ENCODE data around the gene TBC1D22A. TPM values are rescaled to one million over a fixed set of nuclear protein-coding genes. Genes with fewer than 3 reads are reported as not detected.

The TBC1D22A gene
- total and polyA plus RNA-seq, 10 of the 15 experiments (the other 5 are each of a cell fraction or from before 2014, with no cell fraction given): 0.63 to 44.7 (median 27.4) TPM

DNA sequence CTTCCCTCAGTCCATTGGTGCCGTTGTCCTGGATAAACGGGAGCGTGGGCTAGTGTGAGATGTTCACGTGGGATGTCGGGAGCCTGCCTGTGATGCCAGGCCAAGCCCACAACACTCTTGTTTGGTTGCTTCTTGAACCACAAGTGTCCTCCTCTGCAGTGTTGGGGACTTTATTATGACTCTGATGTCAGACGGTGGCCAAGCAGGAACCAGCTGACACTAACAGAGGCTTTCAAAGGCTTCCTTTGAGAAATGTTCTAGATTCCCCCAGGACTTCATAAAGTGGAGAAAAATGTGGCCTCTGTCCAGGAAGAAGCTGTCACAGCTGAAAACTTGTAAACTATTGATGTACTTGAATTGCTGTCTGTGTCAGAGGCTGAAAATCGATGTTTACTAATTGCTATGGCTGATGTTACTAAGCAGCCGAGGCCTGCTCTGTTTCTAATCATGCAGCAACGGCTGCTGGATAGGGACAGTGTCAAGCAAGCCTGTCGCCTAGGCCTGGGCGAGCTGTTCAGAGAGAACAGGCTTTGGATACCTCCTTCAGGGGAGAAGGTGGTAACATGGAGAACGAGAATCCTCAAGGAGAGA is 131.7 kb downstream of the TBC1D22A start:
- CTCF ChIA-PET: no interaction called here
- Histone ChIP-seq H3K4me3 (no peak overlapping the region), H3K4me2 (ENCODE audit: control insufficient read depth, insufficient read depth) (no peak overlapping the region), H3K79me2 (ENCODE audit: control insufficient read depth, insufficient read depth, low read length) (no peaks in the 10 kb centered on the region), H4K20me1 (ENCODE audit: control insufficient read depth, insufficient read depth) (no peaks in the 10 kb centered on the region), H3K36me3 (ENCODE audit: control insufficient read depth in 2 of 2, insufficient read depth in 2 of 2, low read length in 1 of 2) (peaks cover 35 to 53% of the 10 kb centered on the region in 2 experiments), H3K9ac (ENCODE audit: control insufficient read depth, insufficient read depth, low read length) (no peak overlapping the region), H3K4me1 (ENCODE audit: control insufficient read depth, insufficient read depth, low read length) (no peaks in the 10 kb centered on the region), H3K27me3 (replicated peaks in 1 of 2; ENCODE audit: control insufficient read depth in 2 of 2, insufficient read depth in 2 of 2, low read length in 1 of 2) (no peaks in the 10 kb centered on the region), H2AFZ (ENCODE audit: control insufficient read depth, low read depth, low read length) (no peak overlapping the region), H3K9me3 (replicated peaks; ENCODE audit: control insufficient read depth, insufficient read depth, low read length) (no peaks in the 10 kb centered on the region), H3K27ac (ENCODE audit: control insufficient read depth, insufficient read depth) (no peak overlapping the region)
- FAIRE-seq: no peak
- POLR2A ChIA-PET: no interaction called here
- no peak for ATAC-seq
- BruUV-seq (replicated peaks): no TSS peak
- in situ Hi-C loops (cut with MboI): no loop called here
- no peak for DNase-seq (ENCODE audit: low read depth, low spot score)
- RAD21 ChIA-PET (ENCODE audit: unreplicated experiment): no interaction called here
- WGBS (ENCODE audit: insufficient coverage, insufficient replicate concordance, low lambda C conversion rate, missing lambda C conversion rate): 81% methylated on average over 12 of the region's 12 CpGs
- SMC1A ChIA-PET (ENCODE audit: uncharacterized antibody, unreplicated experiment): no interaction called here
- intact Hi-C loops (cut with micrococcal nuclease; ENCODE audit: unreplicated experiment): no loop called here
- no peak for TF ChIP-seq MEF2A (IDR thresholded peaks at IDR 0.05; ENCODE audit: insufficient read depth, low read depth, low read length)
- TF ChIP-seq ATF7 (IDR thresholded peaks at IDR 0.05; ENCODE audit: low read depth): no peak
- TF ChIP-seq NRF1 (conservative IDR thresholded peaks at IDR 0.05; ENCODE audit: low read depth, low read length): no peak
- TF ChIP-seq MXI1 (IDR thresholded peaks at IDR 0.05; ENCODE audit: low read depth, low read length): no peak
- TF ChIP-seq NFXL1 (IDR thresholded peaks at IDR 0.05; ENCODE audit: borderline replicate concordance): no peak
- no peak for TF ChIP-seq PBX3 (IDR thresholded peaks at IDR 0.05; ENCODE audit: insufficient replicate concordance, low read depth, low read length)
- no peak for TF ChIP-seq EP300 (IDR thresholded peaks at IDR 0.05; ENCODE audit: borderline replicate concordance in 1 of 2, control insufficient read depth in 1 of 2, low read depth in 2 of 2, low read length in 2 of 2)
- no peak for TF ChIP-seq BHLHE40 (IDR thresholded peaks at IDR 0.05; ENCODE audit: borderline replicate concordance in 1 of 2, low read depth in 2 of 2, low read length in 1 of 2)
- TF ChIP-seq POLR2AphosphoS5 (IDR thresholded peaks at IDR 0.05; ENCODE audit: low read length): no peak
- TF ChIP-seq ATF2 (IDR thresholded peaks at IDR 0.05; ENCODE audit: low read length): no peak
- TF ChIP-seq MLLT1 (IDR thresholded peaks at IDR 0.05): no peak
- TF ChIP-seq, protein P1, sequence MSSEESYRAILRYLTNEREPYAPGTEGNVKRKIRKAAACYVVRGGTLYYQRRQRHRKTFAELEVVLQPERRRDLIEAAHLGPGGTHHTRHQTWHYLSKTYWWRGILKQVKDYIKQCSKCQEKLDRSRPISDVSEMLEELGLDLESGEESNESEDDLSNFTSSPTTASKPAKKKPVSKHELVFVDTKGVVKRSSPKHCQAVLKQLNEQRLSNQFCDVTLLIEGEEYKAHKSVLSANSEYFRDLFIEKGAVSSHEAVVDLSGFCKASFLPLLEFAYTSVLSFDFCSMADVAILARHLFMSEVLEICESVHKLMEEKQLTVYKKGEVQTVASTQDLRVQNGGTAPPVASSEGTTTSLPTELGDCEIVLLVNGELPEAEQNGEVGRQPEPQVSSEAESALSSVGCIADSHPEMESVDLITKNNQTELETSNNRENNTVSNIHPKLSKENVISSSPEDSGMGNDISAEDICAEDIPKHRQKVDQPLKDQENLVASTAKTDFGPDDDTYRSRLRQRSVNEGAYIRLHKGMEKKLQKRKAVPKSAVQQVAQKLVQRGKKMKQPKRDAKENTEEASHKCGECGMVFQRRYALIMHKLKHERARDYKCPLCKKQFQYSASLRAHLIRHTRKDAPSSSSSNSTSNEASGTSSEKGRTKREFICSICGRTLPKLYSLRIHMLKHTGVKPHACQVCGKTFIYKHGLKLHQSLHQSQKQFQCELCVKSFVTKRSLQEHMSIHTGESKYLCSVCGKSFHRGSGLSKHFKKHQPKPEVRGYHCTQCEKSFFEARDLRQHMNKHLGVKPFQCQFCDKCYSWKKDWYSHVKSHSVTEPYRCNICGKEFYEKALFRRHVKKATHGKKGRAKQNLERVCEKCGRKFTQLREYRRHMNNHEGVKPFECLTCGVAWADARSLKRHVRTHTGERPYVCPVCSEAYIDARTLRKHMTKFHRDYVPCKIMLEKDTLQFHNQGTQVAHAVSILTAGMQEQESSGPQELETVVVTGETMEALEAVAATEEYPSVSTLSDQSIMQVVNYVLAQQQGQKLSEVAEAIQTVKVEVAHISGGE (CRISPR knock-in tag; IDR thresholded peaks at IDR 0.05): no peak
- TF ChIP-seq MTA3 (IDR thresholded peaks at IDR 0.05; ENCODE audit: borderline replicate concordance, low read length): no peak

All from GM12878 (cell line).